HG03108 (cell line): ENCODE measurements around the gene RHPN2.
"Not testable (repeated sequence)": the region's sequence is repeated elsewhere in the genome, so short reads cannot be mapped to it uniquely, and the experiment has no call there.

Source experiments
- ATAC-seq: cut with Tn5 transposase; IDR thresholded peaks from one replicate; pipeline ENCODE4 v1.9.1; 2021; ENCODE audit warnings: moderate library complexity; ENCODE audit not compliant: unreplicated experiment

The RHPN2 gene

GRCh38 chr19:32979807-32980206 is 84.9 kb downstream of the RHPN2 start:
- ATAC-seq, result not testable (repeated sequence)

GRCh38 chr19:32977813-32978212 is 86.9 kb downstream of the RHPN2 start:
- not testable (repeated sequence) for ATAC-seq

GRCh38 chr19:32977280-32977679 is 87.4 kb downstream of the RHPN2 start:
- no peak for ATAC-seq

GRCh38 chr19:32976223-32976805 is 88.4 kb downstream of the RHPN2 start:
- no peak for ATAC-seq

- ATAC-seq, result peak; percentile 99
These were observed 92.8 kb downstream of the RHPN2 start, which contains the start of the genes CEP89 and FAAP24 for GRCh38 chr19:32971715-32972540. Gene CEP89 (minus strand): TSS chr19:32971958. CDS start chr19:32971874, 84 bp downstream. Gene FAAP24 (plus strand): TSS chr19:32972242. CDS start chr19:32973197, 955 bp downstream.

GRCh38 chr19:32971012-32971595 is 93.6 kb downstream of the RHPN2 start:
- no peak for ATAC-seq

GRCh38 chr19:32969549-32969948 is 95.1 kb downstream of the RHPN2 start:
- no peak for ATAC-seq

- ATAC-seq, result no peak
These were observed 97.9 kb downstream of the RHPN2 start for GRCh38 chr19:32966750-32967149.

GRCh38 chr19:32945260-32945659 is 119.4 kb downstream of the RHPN2 start:
- no peak for ATAC-seq

- not testable (repeated sequence) for ATAC-seq
These were observed 123.4 kb downstream of the RHPN2 start for GRCh38 chr19:32941273-32941672.

GRCh38 chr19:32936065-32936464 is 128.6 kb downstream of the RHPN2 start:
- no peak for ATAC-seq

GRCh38 chr19:32935629-32936028 is 129.1 kb downstream of the RHPN2 start:
- no peak for ATAC-seq

GRCh38 chr19:32933571-32933970 is 131.1 kb downstream of the RHPN2 start:
- no peak for ATAC-seq

GRCh38 chr19:32930567-32930966 is 134.1 kb downstream of the RHPN2 start:
- ATAC-seq, result no peak

- ATAC-seq, result no peak
These were observed 135.9 kb downstream of the RHPN2 start for GRCh38 chr19:32928806-32929205.
